LNCAP (cell line): ENCODE data around the gene STRIT1.

ENCODE experiments used
- CTCF ChIP-seq: fragments of 450-650 bp; IDR thresholded peaks from 2 replicates; pipeline ENCODE4 v1.5.1; 2017; ENCODE audit warnings: mild to moderate bottlenecking

Gene STRIT1

GRCh38 chr3:155293516-155293915 lies at the start of gene STRIT1:
Gene STRIT1, minus strand, starts transcription at chr3:155293683.
- TF ChIP-seq CTCF = no peak

- TF ChIP-seq CTCF = no peak
Observed at GRCh38 chr3:155342344-155342743, 48.9 kb upstream of the STRIT1 start.

- TF ChIP-seq CTCF = no peak
Observed at GRCh38 chr3:155339052-155339451, 45.6 kb upstream of the STRIT1 start.

GRCh38 chr3:155335724-155336354 lies 42.4 kb upstream of the STRIT1 start:
- TF ChIP-seq CTCF = no peak

- TF ChIP-seq CTCF = no peak
Observed at GRCh38 chr3:155334914-155335723, 41.6 kb upstream of the STRIT1 start.

- TF ChIP-seq CTCF = no peak
Observed at GRCh38 chr3:155334215-155334913, 40.9 kb upstream of the STRIT1 start.

- TF ChIP-seq CTCF = no peak
Observed at GRCh38 chr3:155332716-155333115, 39.2 kb upstream of the STRIT1 start.
